GM23338 (cell line): Measurements from ENCODE around the gene RFXANK. TPM values are rescaled to one million over a fixed set of nuclear protein-coding genes. Genes with fewer than 3 reads are reported as not detected.

Source experiments
- ATAC-seq: fragments of 200-7000 bp; cut with Tn5 transposase; 3 replicates; pipeline ENCODE4 v1.9.1; 2020
- DNase-seq: peaks from one replicate; pipeline ENCODE4 v3.0.0-alpha.2; 2015; ENCODE audit warnings: low spot score
- H2AFZ ChIP-seq: fragments of 200-600 bp; sonication (generic); 2 replicates; pipeline ENCODE4 v1.8.0; 2016; ENCODE audit warnings: antibody characterized with exemption, mild to moderate bottlenecking, moderate library complexity
- H3F3A ChIP-seq: fragments of 200-600 bp; sonication (generic); replicated peaks from 2 replicates; pipeline ENCODE4 v1.8.0; 2017; ENCODE audit warnings: antibody characterized with exemption, mixed run types, low read depth
- H3K27ac ChIP-seq: fragments of 200-600 bp; sonication (generic); 2 replicates; pipeline ENCODE4 v1.6.1; 2016; ENCODE audit warnings: low read depth
- H3K27me3 ChIP-seq: fragments of 200-600 bp; sonication (generic); 2 replicates; pipeline ENCODE4 v1.8.0; 2016; ENCODE audit warnings: mild to moderate bottlenecking, mixed run types, moderate library complexity; ENCODE audit not compliant: insufficient read depth
- H3K36me3 ChIP-seq: fragments of 200-600 bp; sonication (generic); 2 replicates; pipeline ENCODE4 v1.8.0; 2016; ENCODE audit warnings: mild to moderate bottlenecking; ENCODE audit not compliant: insufficient read depth
- H3K4me1 ChIP-seq: fragments of 200-600 bp; sonication (generic); 2 replicates; pipeline ENCODE4 v1.8.0; 2016; ENCODE audit warnings: mild to moderate bottlenecking, moderate library complexity; ENCODE audit not compliant: insufficient read depth
- H3K4me2 ChIP-seq: fragments of 200-600 bp; sonication (generic); 2 replicates; pipeline ENCODE4 v1.7.1; 2017; ENCODE audit warnings: mixed run types
- H3K4me3 ChIP-seq: fragments of 200-600 bp; sonication (generic); 2 replicates; pipeline ENCODE4 v1.6.1; 2016; ENCODE audit warnings: mixed run types
- H3K79me2 ChIP-seq: fragments of 200-600 bp; sonication (generic); replicated peaks from 2 replicates; pipeline ENCODE4 v1.8.0; 2017; ENCODE audit warnings: mild to moderate bottlenecking; ENCODE audit not compliant: insufficient read depth
- H3K9me2 ChIP-seq: fragments of 200-600 bp; sonication (generic); 2 replicates; pipeline ENCODE4 v1.8.0; 2017; ENCODE audit not compliant: insufficient read depth
- H4K20me1 ChIP-seq: fragments of 200-600 bp; sonication (generic); replicated peaks from 2 replicates; pipeline ENCODE4 v1.8.0; 2017; ENCODE audit warnings: mild to moderate bottlenecking; ENCODE audit not compliant: insufficient read depth
- H3K27ac Mint-ChIP-seq: 2 replicates; pipeline ENCODE4 v1.8.0; 2020; ENCODE audit warnings: inconsistent platforms, mild to moderate bottlenecking, moderate library complexity, mixed read lengths
- H3K27me3 Mint-ChIP-seq: 3 replicates; pipeline ENCODE4 v1.8.0; 2022; ENCODE audit warnings: low read depth, mild to moderate bottlenecking, moderate library complexity, mixed read lengths, inconsistent platforms; ENCODE audit not compliant: insufficient read depth, poor library complexity
- H3K36me3 Mint-ChIP-seq: 3 replicates; pipeline ENCODE4 v1.8.0; 2021; ENCODE audit warnings: low read depth, mild to moderate bottlenecking, inconsistent platforms, moderate library complexity, mixed read lengths
- H3K4me1 Mint-ChIP-seq: 3 replicates; pipeline ENCODE4 v1.8.0; 2020; ENCODE audit warnings: mild to moderate bottlenecking, inconsistent platforms, mixed read lengths
- H3K4me3 Mint-ChIP-seq: 3 replicates; pipeline ENCODE4 v1.8.0; 2021; ENCODE audit warnings: moderate library complexity, mild to moderate bottlenecking, inconsistent platforms, mixed read lengths
- H3K9me3 Mint-ChIP-seq: 3 replicates; pipeline ENCODE4 v1.8.0; 2020; ENCODE audit warnings: moderate library complexity, mild to moderate bottlenecking, inconsistent platforms, mixed read lengths
- CREB1 ChIP-seq: fragments of 250-450 bp; sonication (Bioruptor Pico); IDR thresholded peaks from 2 replicates; pipeline ENCODE4 v1.5.0; 2020; ENCODE audit warnings: low read depth, mild to moderate bottlenecking, moderate library complexity
- CTCF ChIP-seq, 2 experiments: fragments of 200-600 bp in 1 of 2; sonication (generic) in 1 of 2; conservative IDR thresholded peaks; 2 replicates each; pipeline versions ENCODE4 v1.5.1 to v1.6.1; 2016 to 2017; ENCODE audit warnings: antibody characterized with exemption in 2 of 2, low read depth in 2 of 2, mild to moderate bottlenecking in 2 of 2, moderate library complexity in 1 of 2
- EZH2phosphoT487 ChIP-seq: fragments of 200-600 bp; sonication (generic); IDR thresholded peaks from one replicate; pipeline ENCODE4 v1.8.1; 2018; ENCODE audit warnings: antibody characterized with exemption; ENCODE audit not compliant: unreplicated experiment
- NANOG ChIP-seq: IDR thresholded peaks from 2 replicates; pipeline ENCODE4 v1.6.1; 2016; ENCODE audit warnings: antibody characterized with exemption, borderline replicate concordance
- POLR2AphosphoS5 ChIP-seq: IDR thresholded peaks from 2 replicates; pipeline ENCODE4 v1.6.1; 2016; ENCODE audit warnings: antibody characterized with exemption, low read depth
- REST ChIP-seq: IDR thresholded peaks from one replicate; pipeline ENCODE4 v1.6.1; 2018; ENCODE audit warnings: antibody characterized with exemption; ENCODE audit not compliant: unreplicated experiment
- STAT1 ChIP-seq: IDR thresholded peaks from one replicate; pipeline ENCODE4 v1.6.1; 2016; ENCODE audit warnings: antibody characterized with exemption; ENCODE audit not compliant: unreplicated experiment
- ZNF114 ChIP-seq: fragments of 250-450 bp; sonication (Bioruptor Pico); IDR thresholded peaks from 2 replicates; pipeline ENCODE4 v1.5.0; 2020; ENCODE audit warnings: mild to moderate bottlenecking, moderate library complexity
- polyA plus RNA-seq: library from polyadenylated mRNA; unstranded; fragments of >200 nt; fragmentation: Nextera tagmentation; extraction: Ambion mirVana; gene quantifications from 2 replicates; pipeline ENCODE4 v1.2.1, GENCODE V29; 2016
- total RNA-seq: library from RNA; depleted of rRNA; stranded (reverse); fragments of >200 nt; shearing (Covaris generic); gene quantifications from 2 replicates; pipeline ENCODE4 v1.2.3, GENCODE V29; 2014

The RFXANK gene
- total and polyA plus RNA-seq, 2 experiments from 2014 or later = 54.3 to 124 TPM

GRCh38 chr19:19169236-19170052 is 22.6 kb upstream of the RFXANK start:
- H3K27me3 Mint-ChIP-seq = peaks cover 41% of the 10 kb centered on the region
- peaks cover 31% of the 10 kb centered on the region for H3K4me1 Mint-ChIP-seq
- no peaks in the 10 kb centered on the region; the same call in 2 of the 3 replicates for H3K36me3 Mint-ChIP-seq
- Histone ChIP-seq H3K79me2 (no peaks in the 10 kb centered on the region), H3K9me2 (no peaks in the 10 kb centered on the region), H3K4me2 (peak overlapping the region; percentile 79), H3F3A (peaks cover 12% of the 10 kb centered on the region; the same call in 1 of the 2 replicates), H3K27ac (no peak overlapping the region), H3K4me3 (peak overlapping the region; percentile 64), H4K20me1 (no peaks in the 10 kb centered on the region), H3K36me3 (no peaks in the 10 kb centered on the region), H3K27me3 (peaks cover 28% of the 10 kb centered on the region), H2AFZ (no peak overlapping the region), H3K4me1 (peaks cover 16% of the 10 kb centered on the region)
- DNase-seq (no peak), ATAC-seq (no peak)
- TF ChIP-seq REST (no peak), CREB1 (CRISPR knock-in tag) (no peak), EZH2phosphoT487 (no peak), STAT1 (no peak), NANOG (no peak), ZNF114 (CRISPR knock-in tag) (no peak), CTCF (conservative IDR thresholded peaks at IDR 0.05; ENCODE audit: low read depth in 2 of 2) (no peak)
- no peak overlapping the region for H3K27ac Mint-ChIP-seq
- no peaks in the 10 kb centered on the region for H3K9me3 Mint-ChIP-seq
- H3K4me3 Mint-ChIP-seq = peak overlapping the region; percentile 72

GRCh38 chr19:19170053-19170872 is 21.8 kb upstream of the RFXANK start, which contains the start of gene MEF2B:
TSS of gene MEF2B (minus strand) at chr19:19170263. CDS start at chr19:19150735, 19,528 bp downstream.
- Histone ChIP-seq H3K4me3 (peak within 1 kb of the TSS; percentile 64), H3K4me2 (peak within 1 kb of the TSS; percentile 79), H4K20me1 (no peaks in the 10 kb centered on the region), H3K36me3 (no peaks in the 10 kb centered on the region), H3K79me2 (no peaks in the 10 kb centered on the region), H3K9me2 (no peaks in the 10 kb centered on the region), H3K27me3 (peaks cover 28% of the 10 kb centered on the region), H3K4me1 (peaks cover 16% of the 10 kb centered on the region), H3F3A (peaks cover 12% of the 10 kb centered on the region; the same call in 1 of the 2 replicates), H2AFZ (peak within 1 kb of the TSS; percentile 81), H3K27ac (no peak within 1 kb of the TSS)
- ATAC-seq (peak; percentile 90), DNase-seq (peak; percentile 97)
- Mint-ChIP-seq H3K4me3 (peak within 1 kb of the TSS; percentile 72), H3K9me3 (no peaks in the 10 kb centered on the region), H3K36me3 (no peaks in the 10 kb centered on the region; the same call in 2 of the 3 replicates), H3K27me3 (peaks cover 38% of the 10 kb centered on the region), H3K4me1 (peaks cover 27% of the 10 kb centered on the region), H3K27ac (no peak within 1 kb of the TSS)
- TF ChIP-seq NANOG = no peak
- TF ChIP-seq POLR2AphosphoS5 = peak; percentile 92
- no peak for TF ChIP-seq REST
